Adipose tissue (tissue), 3 donors: ENCODE data around the gene TMEM270. TPM values are rescaled to one million over a fixed set of nuclear protein-coding genes. Genes with fewer than 3 reads are reported as not detected.
"Not testable (repeated sequence)": the region's sequence is repeated elsewhere in the genome, so short reads cannot be mapped to it uniquely, and the experiment has no call there.

Source experiments
- H3K27ac ChIP-seq: one replicate; pipeline ENCODE4 v1.5.1; 2013; ENCODE audit warnings: low read depth, low read length
- WGBS, 3 donors: extraction: QIAGEN DNeasy Blood & Tissue Kit; methylation state at CpG; one replicate each; pipeline ENCODE4 v1.1.7; 2013; 5-methylcytosine and 5-hydroxymethylcytosine counted together
- polyA plus RNA-seq, 3 donors: library from polyadenylated mRNA; stranded (reverse); fragments of 200-250 nt; gene quantifications; one replicate each; pipeline ENCODE4 v1.2.3, GENCODE V29; 2013
- donor health status: healthy with polysubstance abuse.
- donor health status: Bipolar disorder and iron deficiency.
- donor health status: healthy.

TMEM270 gene
- under 1 TPM in 1 of 3 donors, not detected in 2; 0.08 TPM for polyA plus RNA-seq

- 84 to 92% (median 89%) methylated on average over 11 of the region's 11 CpGs for WGBS, 3 donors
Observed at GRCh38 chr7:73860859-73861258, at the start of gene TMEM270. Gene TMEM270, plus strand, starts transcription at chr7:73861159. Its CDS starts 36 bp downstream, at chr7:73861195.

GRCh38 chr7:73811760-73812168, 49.2 kb upstream of the TMEM270 start:
- 9 to 12% (median 12%) methylated on average over 11 of the region's 11 CpGs for WGBS, 3 donors
- H3K27ac ChIP-seq = no peak overlapping the region

More at GRCh38 chr7:73860859-73861258, at the start of gene TMEM270:
- H3K27ac ChIP-seq = no peak within 1 kb of the TSS

- 84 to 92% (median 88%) methylated on average over 3 of the region's 3 CpGs for WGBS, 3 donors
- H3K27ac ChIP-seq = no peak overlapping the region
Observed at GRCh38 chr7:73812996-73813395, 48.0 kb upstream of the TMEM270 start.

- H3K27ac ChIP-seq = no peak overlapping the region
- 83 to 86% (median 85%) methylated on average over 8 of the region's 8 CpGs for WGBS, 3 donors
Observed at GRCh38 chr7:73815436-73815835, 45.5 kb upstream of the TMEM270 start.

GRCh38 chr7:73817121-73817520, 43.8 kb upstream of the TMEM270 start:
- 91 to 93% (median 91%) methylated on average over 6 of the region's 6 CpGs for WGBS, 3 donors
- H3K27ac ChIP-seq = no peak overlapping the region

GRCh38 chr7:73820013-73820412, 40.9 kb upstream of the TMEM270 start:
- WGBS, 3 donors = 89 to 91% (median 90%) methylated on average over 7 of the region's 7 CpGs
- H3K27ac ChIP-seq = no peak overlapping the region

- not testable (repeated sequence) for H3K27ac ChIP-seq
- 92 to 95% (median 94%) methylated on average over 14 of the region's 14 CpGs for WGBS, 3 donors
Observed at GRCh38 chr7:73821597-73822285, 39.2 kb upstream of the TMEM270 start.

GRCh38 chr7:73822319-73823173, 38.4 kb upstream of the TMEM270 start:
- no peak overlapping the region for H3K27ac ChIP-seq
- 56 to 78% (median 70%) methylated on average over 15 of the region's 15 CpGs for WGBS, 3 donors

GRCh38 chr7:73823257-73823656, 37.7 kb upstream of the TMEM270 start:
- 74 to 84% (median 81%) methylated on average over 5 of the region's 5 CpGs for WGBS, 3 donors
- no peak overlapping the region for H3K27ac ChIP-seq

GRCh38 chr7:73823873-73824592, 36.9 kb upstream of the TMEM270 start:
- WGBS, 3 donors = 83 to 87% (median 86%) methylated on average over 11 of the region's 11 CpGs
- H3K27ac ChIP-seq = no peak overlapping the region

- WGBS, 3 donors = 56 to 82% (median 80%) methylated on average over 9 of the region's 9 CpGs
- H3K27ac ChIP-seq = no peak overlapping the region
Observed at GRCh38 chr7:73824986-73825385, 36.0 kb upstream of the TMEM270 start.

- 10 to 28% (median 24%) methylated on average over 10 to 11 of the region's 11 CpGs for WGBS, 3 donors
Observed at GRCh38 chr7:73827567-73828106, 33.3 kb upstream of the TMEM270 start.

GRCh38 chr7:73828107-73828803, 32.7 kb upstream of the TMEM270 start:
- no peak overlapping the region for H3K27ac ChIP-seq
- WGBS, 3 donors = 54 to 66% (median 65%) methylated on average over 14 of the region's 14 CpGs

More at GRCh38 chr7:73827567-73828106, 33.3 kb upstream of the TMEM270 start:
- no peak overlapping the region for H3K27ac ChIP-seq

GRCh38 chr7:73828972-73829371, 32.0 kb upstream of the TMEM270 start:
- H3K27ac ChIP-seq = no peak overlapping the region
- 82 to 91% (median 86%) methylated on average over 5 of the region's 5 CpGs for WGBS, 3 donors

GRCh38 chr7:73829505-73829904, 31.5 kb upstream of the TMEM270 start:
- no peak overlapping the region for H3K27ac ChIP-seq
- WGBS, 3 donors = 46 to 63% (median 63%) methylated on average over 7 of the region's 7 CpGs

GRCh38 chr7:73829921-73830680, 30.9 kb upstream of the TMEM270 start:
- WGBS, 3 donors = 61 to 77% (median 74%) methylated on average over 13 of the region's 13 CpGs

More at GRCh38 chr7:73829921-73830680, 30.9 kb upstream of the TMEM270 start:
- no peak overlapping the region for H3K27ac ChIP-seq
